HUDEP-2 (cell line): ENCODE data around the gene CEP170B.

ENCODE experiments used
- DNase-seq, 76 experiments: peaks; one replicate each; lab custom pipeline; 2025; ENCODE audit not compliant: unreplicated experiment in 76 of 76; lab: John Stamatoyannopoulos, UW

The CEP170B gene

DNA sequence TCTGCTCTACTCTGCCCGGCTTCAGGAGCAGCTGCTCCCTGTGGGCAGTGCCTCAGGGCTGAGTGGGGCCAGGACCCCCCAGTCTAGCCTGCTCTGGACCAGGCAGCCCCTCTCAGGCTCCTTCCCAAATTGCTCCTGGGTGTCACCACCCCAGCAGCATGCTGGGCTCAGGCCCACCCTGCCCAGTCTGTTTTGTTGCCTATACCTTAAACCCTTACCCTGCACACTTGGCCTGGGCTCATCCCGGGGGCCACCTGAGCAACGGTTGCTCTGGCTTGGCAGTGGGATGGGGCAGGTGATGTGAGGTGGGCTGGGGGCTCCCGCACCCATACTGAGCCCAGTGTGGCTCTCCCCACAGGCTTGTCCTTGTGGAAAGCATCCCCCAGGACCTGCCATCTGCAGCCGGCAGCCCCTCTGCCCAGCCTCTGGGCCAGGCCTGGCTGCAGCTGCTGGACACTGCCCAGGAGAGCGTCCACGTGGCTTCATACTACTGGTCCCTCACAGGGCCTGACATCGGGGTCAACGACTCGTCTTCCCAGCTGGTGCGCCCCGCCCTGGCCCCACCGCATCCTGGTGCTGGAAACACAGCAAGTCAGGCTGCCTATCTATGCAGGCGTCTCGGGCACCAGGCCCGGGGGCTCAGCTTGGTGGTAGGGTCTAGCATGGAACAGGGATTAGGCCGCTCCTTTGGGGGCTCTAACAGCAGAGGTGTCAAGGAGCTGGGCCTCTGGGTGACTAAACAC, 63.5 kb downstream of the CEP170B start:
- DNase-seq: no peak

DNA sequence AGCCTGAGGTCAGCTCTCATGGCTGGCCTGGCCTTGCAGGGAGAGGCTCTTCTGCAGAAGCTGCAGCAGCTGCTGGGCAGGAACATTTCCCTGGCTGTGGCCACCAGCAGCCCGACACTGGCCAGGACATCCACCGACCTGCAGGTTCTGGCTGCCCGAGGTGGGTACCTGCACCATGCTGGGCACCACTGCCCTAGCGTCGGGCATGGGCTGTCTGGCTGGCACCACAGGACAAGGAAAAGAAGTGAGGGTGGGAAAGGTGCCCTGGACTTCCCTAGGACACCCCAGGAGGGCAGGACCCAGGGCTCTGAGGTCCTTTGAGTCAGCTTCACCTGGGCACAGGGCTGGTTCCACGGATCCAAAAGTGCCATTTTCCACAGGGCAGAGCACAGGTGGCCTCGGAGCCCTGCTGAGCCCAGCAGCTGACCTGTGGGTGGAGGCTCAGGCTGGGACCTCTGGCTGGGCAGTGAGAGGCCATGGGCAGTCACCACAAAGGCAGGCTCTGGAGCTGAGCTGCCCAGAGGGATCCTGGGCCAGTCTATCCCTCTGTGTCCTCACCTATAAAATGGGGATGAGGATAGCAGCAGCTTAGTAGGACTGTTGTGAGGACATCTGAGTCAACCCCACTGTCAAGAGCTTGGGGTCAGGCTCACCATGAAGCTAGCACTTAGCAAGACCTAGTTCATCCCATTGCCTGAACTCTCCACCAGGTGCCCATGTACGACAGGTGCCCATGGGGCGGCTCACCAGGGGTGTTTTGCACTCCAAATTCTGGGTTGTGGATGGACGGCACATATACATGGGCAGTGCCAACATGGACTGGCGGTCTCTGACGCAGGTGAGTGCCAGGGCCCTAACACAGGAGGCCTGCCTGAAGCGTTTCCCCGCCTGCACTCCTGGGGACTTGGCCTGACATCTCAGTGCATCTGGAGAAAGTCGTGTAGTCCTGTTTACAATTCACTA, 64.5 kb downstream of the CEP170B start:
- no peak for DNase-seq

DNA sequence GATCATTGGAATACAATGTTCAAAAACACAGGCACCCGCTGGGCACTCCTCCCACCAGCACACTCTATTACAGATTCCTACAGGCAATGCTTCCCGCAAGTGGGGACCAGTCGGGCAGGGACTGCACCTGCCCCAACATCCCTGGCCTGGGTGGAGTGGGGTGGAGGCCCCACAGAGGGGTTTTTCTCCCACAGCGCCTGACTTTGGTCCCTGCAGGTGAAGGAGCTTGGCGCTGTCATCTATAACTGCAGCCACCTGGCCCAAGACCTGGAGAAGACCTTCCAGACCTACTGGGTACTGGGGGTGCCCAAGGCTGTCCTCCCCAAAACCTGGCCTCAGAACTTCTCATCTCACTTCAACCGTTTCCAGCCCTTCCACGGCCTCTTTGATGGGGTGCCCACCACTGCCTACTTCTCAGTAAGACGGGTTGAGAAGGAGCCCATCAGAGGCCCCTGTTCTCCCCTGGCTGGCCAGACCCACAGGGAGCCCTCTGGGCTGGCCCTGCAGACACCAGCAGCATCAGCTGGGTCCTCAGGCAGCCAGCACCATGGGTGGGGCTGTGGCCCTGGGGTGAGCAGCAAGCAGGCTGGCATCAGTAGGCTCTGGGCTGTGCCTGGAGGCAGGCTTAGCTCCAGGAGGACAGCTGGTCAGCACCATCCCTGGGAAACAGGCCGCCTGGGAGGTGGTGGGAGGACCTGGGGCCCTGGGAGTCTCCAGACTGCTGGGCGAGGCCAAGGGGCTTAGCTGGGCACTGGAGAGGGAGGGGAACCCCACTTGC, 65.6 kb downstream of the CEP170B start:
- no peak for DNase-seq

DNA sequence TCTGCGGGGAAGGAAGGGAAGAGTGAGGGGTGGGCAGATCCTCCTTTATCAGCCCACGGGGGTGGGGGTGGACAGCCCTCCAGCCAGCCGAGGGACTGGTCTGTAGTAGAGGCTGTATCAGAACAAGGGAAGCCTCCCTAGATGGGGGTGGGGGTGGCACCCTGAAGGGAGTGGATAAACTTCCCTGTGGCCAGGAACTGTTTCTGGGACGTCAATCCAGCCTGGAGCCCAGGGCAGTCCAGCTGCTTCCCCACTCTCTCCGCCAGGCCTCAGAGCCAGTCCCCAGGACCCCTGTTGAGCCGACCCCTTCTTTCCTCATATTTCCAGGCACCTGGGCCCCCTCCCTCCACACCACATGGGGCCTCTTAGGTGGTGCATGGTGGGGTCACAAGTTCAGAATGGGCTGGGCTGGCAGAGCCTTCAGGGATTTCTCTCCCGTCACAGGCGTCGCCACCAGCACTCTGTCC, 66.3 kb downstream of the CEP170B start:
- DNase-seq: no peak

DNA sequence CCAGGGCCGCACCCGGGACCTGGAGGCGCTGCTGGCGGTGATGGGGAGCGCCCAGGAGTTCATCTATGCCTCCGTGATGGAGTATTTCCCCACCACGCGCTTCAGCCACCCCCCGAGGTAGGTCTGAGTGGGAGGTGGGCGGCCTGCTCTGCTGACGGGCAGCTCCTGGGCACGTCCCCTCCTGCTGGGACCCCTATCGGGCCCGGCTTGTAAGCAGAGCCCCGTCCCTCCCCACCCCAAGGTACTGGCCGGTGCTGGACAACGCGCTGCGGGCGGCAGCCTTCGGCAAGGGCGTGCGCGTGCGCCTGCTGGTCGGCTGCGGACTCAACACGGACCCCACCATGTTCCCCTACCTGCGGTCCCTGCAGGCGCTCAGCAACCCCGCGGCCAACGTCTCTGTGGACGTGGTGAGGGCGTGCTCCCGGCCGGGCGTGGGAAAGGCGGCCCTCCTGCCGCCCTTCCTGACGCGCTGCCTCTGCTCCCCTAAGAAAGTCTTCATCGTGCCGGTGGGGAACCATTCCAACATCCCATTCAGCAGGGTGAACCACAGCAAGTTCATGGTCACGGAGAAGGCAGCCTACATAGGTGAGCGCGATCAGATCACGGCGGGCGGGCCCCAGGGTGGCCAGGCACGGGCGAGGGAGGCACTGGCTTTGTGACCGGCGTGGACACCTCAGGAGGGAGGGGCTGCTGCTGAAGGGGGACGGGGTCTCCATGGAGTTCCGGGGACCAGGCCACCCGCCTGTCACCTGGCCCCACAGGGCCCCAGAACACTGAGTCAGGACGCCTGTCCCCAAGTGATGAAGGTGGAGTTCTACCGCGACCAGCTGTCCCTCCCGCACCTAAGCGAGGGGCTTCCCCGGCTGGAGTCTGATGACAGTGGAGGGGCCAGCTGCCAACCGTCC, 67.0 kb downstream of the CEP170B start:
- no peak for DNase-seq

DNA sequence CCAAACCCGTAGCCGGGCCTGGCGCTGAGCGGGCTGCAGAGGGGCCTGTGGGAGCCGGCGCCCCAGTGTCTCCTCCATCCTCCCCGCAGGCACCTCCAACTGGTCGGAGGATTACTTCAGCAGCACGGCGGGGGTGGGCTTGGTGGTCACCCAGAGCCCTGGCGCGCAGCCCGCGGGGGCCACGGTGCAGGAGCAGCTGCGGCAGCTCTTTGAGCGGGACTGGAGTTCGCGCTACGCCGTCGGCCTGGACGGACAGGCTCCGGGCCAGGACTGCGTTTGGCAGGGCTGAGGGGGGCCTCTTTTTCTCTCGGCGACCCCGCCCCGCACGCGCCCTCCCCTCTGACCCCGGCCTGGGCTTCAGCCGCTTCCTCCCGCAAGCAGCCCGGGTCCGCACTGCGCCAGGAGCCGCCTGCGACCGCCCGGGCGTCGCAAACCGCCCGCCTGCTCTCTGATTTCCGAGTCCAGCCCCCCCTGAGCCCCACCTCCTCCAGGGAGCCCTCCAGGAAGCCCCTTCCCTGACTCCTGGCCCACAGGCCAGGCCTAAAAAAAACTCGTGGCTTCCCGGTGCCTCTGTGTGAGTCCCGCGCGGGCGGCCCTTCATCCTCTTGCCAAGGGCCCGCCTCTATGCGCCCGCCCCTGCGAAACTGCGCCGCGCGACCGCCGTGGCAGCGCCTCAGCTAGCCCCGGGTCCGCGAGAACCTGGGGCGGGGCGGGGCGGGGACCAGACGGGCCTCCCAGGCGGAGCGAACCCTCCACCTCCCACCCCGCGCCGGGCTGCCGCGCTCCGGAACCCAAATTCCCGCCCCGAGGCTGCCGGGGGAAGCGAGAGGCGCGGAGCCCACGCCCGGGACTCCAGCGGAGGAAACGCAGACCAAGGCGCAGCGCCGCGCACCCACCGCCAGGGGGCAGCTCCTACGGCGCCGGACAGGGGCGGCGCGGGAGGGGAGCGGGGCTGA, 67.9 kb downstream of the CEP170B start:
- DNase-seq: peak in 65 of 76 experiments; percentile 5 to 76 (median 58)

DNA sequence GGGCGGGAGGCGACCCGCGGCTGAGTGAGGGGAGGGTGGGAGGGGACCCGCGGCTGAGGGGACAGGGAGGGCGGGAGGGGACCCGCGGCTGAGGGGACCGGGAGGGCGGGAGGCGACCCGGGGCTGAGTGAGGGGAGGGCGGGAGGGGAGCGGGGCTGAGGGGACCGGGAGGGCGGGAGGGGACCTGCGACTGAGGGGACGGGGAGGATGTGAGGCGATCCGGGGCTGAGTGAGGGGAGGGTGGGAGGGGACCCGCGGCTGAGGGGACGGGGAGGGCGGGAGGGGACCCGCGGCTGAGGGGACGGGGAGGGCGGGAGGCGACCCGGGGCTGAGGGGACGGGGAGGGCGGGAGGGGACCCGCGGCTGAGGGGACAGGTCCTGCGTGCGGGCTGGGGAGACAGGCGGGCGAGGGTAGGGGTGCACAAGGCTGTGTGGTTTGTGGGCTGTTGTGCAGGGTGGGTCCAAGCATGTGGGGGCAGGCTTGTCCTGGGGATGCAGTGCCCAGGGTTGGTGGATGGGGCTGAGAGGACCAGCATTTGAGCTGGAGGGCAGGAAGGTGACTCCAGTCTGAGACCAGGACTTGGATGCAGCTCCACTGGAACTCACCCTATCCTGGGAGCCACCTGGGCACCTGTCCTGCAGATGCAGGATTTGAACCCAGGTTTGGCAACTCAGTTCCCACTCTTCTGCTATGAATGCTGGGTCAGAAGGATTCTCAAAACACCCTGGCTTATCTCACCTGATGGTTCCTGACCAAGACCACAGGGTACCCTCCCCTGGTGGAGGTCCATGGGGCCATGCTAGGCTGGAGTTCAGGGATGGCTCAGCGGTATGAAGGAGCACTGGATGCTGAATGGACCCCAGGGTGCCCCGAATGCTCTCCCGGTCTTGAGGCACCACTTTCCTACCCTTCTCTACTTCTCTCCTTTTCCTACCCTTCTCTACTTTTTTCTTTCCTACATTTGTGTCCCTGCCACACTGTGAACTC, 69.0 kb downstream of the CEP170B start:
- no peak for DNase-seq

DNA sequence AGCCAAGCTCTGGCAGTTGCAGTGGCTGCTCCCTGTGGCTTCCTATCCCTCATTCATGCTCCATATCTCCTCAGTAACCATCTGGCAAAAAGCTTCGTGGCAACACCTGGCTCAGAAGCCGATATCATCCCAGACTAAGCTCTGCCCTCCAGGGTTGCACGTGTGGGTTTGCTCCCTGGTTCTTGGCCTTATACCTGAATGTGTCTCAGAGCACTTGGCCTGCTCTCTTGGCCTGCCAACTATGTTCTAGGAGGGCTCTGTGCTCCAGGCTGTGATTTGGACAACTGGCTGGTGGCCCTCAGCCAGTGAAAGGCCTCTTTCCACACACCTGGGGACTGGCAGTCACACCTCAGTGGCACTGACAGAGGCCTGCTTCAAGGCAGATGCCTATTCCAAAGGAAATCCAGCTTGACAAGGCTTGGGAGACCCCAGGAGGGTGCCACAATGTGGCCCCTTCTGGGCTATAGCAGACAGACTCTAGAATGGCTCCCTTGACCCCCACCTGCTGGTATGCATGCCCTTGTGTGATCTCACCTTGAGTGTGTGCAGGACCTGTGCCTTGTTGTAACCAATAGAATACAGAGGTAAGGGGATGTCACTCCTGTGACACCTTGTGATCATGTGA, 70.1 kb downstream of the CEP170B start:
- no peak for DNase-seq

DNA sequence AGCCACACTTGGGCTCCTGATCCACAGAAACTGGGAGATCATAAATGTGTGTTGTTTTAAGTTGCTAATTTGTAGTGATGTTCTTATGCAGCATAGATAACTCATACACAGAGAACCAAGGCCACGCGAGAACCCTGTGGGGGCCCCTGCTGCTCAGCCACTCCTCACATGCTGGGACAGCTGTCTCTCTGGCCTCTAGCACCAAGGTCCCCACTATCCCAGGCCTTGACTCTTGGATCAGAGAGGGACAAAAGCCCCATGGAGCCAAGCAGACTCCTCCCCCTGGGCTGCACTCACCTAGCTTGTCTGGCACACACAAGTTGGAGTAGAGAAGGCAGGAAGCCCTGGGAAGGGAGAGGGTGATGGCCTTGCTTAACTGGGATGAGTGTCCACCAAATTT, 70.9 kb downstream of the CEP170B start:
- DNase-seq: no peak

DNA sequence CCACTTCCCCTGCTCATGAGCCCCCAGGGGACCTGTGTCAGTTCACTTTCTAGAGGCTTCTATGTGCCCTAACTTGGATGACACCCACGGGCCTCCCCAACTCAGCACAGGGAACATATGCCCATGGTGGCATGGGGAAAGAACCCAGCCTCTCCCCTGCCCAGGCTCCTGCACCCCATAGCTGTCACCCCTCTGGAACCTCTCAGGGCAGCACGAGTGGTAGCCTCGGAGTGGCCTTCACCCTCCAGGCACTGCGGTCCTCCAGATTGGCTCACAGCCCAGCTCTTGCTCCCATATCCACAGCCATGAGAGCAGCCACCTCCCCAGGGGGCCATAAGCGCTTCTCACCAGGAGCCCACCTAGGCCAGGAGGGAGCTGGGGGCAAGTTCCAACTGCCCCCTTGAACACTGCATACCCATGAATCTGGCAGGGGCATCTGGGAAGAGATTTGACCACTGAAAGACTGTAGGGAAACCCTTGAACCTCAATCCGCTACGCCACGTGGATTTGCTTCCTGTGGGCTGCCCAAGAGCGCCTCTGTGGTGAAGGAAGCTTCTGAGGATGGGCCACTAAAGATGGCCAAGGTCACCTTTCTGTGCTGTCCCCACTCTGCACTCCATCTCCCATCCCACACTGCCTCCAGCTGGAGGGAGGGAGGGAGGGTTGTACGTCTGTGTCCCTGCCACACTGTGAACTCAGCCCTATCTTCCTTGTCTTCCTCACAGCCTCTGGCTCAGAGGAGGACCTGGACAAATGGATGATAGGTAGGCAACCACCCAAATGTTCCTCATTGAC, 71.5 kb downstream of the CEP170B start:
- DNase-seq: no peak

DNA sequence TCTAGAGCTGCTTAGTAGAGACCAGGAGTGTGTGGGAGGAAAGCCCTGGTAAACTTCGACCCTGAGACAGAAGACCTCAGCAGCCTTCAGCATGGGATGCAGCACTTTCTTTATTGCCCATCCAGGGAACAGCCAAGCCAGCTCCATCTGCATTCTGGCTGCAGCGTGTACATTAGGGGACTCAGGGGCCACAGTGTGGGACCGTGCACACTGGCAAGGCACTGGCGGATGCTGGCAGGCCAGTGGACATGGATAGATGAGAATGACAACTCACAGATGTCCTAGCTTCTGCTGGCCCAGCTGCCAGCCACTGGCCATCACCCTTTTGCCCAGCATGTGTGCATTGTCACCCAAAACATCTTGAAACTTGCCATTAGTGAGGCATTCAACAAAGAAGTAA, 72.1 kb downstream of the CEP170B start:
- DNase-seq: no peak

DNA sequence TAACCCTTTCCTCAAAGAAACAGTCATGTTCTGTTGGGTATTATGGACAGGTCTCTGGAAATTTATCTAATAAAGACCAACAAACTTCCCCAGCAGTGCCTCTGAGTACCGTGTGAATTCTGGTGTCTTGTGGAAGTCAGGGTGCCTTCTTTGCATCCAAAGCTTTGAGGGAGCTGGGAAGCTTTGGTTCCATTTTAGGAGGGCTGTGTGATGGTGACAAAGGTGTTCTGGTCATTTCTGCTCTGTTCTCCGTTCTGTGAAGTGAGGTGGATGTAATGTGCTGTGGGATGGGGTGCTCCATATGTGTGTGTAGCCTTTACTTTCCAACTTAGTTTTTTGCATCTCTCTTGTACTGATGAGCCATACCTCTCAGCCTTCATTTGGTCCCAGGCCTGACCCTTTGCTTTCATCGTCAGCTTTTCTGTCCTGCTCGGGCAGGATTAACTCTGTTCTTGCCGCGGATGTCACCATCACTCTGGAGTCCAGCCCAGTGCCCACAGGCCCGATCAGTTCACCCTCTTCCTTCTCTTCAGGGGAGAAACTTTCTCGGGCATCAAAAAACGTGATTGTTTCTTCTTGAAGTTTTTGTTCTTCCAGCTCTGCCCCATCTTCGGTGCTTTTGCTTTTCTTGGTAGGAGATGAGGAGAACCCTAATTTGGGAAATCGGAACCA, 72.8 kb downstream of the CEP170B start:
- no peak for DNase-seq

DNA sequence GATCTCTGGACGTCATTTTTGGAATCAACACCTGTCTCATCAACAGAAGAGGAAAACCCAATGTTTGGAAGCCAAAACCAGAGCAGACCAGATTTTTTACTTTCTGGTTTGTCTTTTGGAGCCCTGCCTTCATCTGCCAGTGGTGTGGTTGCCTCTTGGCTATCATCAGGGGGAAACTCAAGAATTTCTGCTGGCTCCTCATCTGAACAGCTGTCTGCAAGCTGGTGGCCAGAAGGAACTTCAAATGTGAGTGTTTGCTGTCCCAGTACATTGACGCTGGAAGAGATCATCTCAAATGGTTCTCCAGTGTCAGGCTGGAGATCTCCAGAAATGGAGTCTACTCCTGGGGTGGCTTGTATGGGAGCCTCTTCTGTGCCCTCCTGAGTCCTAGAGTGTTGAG, 73.4 kb downstream of the CEP170B start:
- DNase-seq: no peak

DNA sequence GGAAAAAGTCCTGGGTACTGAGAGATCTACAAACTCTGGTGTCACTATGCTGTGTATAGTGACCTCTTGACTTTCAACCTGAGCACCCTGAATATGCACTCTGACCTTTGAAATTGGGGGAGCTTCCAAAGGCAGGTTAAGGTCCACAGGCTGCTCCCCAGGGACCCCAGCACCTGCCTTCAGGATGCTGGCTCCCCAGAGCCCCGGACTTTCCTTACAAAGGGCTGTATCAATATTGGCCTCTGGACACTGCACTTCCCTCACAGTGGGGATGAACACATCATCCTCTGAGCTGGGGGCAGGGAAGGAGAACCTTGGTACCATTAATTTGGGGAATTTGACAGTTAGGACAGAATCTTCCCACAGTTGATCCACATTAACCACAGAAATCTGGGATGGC, 73.9 kb downstream of the CEP170B start:
- no peak for DNase-seq

DNA sequence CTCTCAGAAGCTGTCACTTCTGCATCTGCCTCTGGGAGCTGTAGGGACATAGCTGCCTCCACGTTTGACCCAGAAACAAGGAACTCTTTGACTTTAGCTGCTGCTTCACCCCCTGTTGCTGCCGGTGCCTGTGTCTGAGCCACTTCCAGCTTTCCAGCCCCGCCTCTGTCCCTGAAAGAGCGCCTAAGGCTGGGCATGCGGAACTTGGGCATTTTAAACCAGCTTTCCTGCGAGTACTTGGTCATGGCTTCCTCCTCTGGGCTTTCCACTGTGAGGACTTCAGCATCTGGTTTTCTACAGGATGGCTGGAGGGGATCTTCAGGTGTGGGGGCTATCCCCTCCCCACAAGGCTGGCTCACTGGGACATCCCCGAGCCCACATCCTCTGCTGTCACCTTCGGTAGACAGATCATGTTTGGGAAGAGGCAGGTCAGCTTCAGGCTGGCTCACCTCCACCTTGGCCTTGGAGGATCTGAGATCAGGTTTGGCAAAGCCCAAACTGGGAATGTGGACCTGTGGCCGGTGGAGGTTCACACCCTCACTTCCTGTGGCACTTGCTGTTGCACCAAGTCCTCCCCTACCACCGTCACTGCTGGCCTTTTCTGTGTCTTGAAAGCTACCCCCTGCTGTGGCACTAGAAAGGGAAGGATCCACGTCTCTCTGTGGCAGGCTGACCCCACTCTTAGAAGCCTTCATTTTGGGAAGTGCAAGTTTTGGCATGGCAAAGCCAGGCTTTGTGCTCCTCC, 74.8 kb downstream of the CEP170B start:
- DNase-seq: no peak
